GM12878 (cell line): ENCODE measurements around the gene PSG11. TPM values are rescaled to one million over a fixed set of nuclear protein-coding genes. Genes with fewer than 3 reads are reported as not detected.
"Not testable (repeated sequence)": the region's sequence is repeated elsewhere in the genome, so short reads cannot be mapped to it uniquely, and the experiment has no call there.

Experiments
- ATAC-seq: fragments of 200-7000 bp; cut with Tn5 transposase; 3 replicates; pipeline ENCODE4 v1.9.1; 2020; ENCODE audit warnings: mild to moderate bottlenecking, moderate library complexity
- BruUV-seq: library from RNA; stranded (reverse); fragments of 400-500 nt; replicated peaks from 2 replicates; lab custom pipeline; 2021; lab: Mats Ljungman, UMichigan
- CTCF ChIA-PET: fragments of 300-600 bp; sonication (Branson Sonifier 250); formaldehyde crosslinking; extraction: SDS; loops from one replicate; lab custom pipeline; 2021; ENCODE audit warnings: inconsistent platforms; lab: Yijun Ruan, JAX
- POLR2A ChIA-PET: fragments of 350-600 bp; formaldehyde crosslinking; extraction: SDS; loops from one replicate; lab custom pipeline; 2021; ENCODE audit warnings: inconsistent platforms; lab: Charles Lee
- RAD21 ChIA-PET: fragments of 300-600 bp; sonication (Branson Sonifier 250); formaldehyde crosslinking; loops from one replicate; lab custom pipeline; 2023; ENCODE audit warnings: antibody characterized with exemption; ENCODE audit not compliant: unreplicated experiment; lab: Charles Lee
- SMC1A ChIA-PET: fragments of 300-600 bp; sonication (Branson Sonifier 250); formaldehyde crosslinking; loops from one replicate; lab custom pipeline; 2023; ENCODE audit not compliant: unreplicated experiment, uncharacterized antibody; lab: Charles Lee
- DNase-seq: peaks from one replicate; pipeline ENCODE4 v3.0.0-alpha.2; 2011; ENCODE audit warnings: low read depth, low spot score
- FAIRE-seq: peaks from 3 replicates; lab custom pipeline; 2011; peaks lifted over from hg19 to GRCh38; lab: Jason Lieb, UNC
- H2AFZ ChIP-seq: 2 replicates; pipeline ENCODE4 v1.6.0; 2011; ENCODE audit warnings: low read depth, low read length, control low read depth; ENCODE audit not compliant: control insufficient read depth
- H3K27ac ChIP-seq: 2 replicates; pipeline ENCODE4 v1.5.1; 2011; ENCODE audit warnings: control low read depth; ENCODE audit not compliant: control insufficient read depth, insufficient read depth
- H3K27me3 ChIP-seq, 2 experiments: replicated peaks in 1 of 2; 2 replicates each; pipeline versions ENCODE4 v1.6.0 to v1.6.1; 2011; ENCODE audit warnings: low read length in 1 of 2; ENCODE audit not compliant: control insufficient read depth in 2 of 2, insufficient read depth in 2 of 2
- H3K36me3 ChIP-seq, 2 experiments: 2 replicates each; pipeline ENCODE4 v1.5.1; 2011; ENCODE audit warnings: low read length in 1 of 2; ENCODE audit not compliant: control insufficient read depth in 2 of 2, insufficient read depth in 2 of 2
- H3K4me1 ChIP-seq: 2 replicates; pipeline ENCODE4 v1.6.1; 2011; ENCODE audit warnings: mild to moderate bottlenecking, low read length, moderate library complexity, mixed read lengths; ENCODE audit not compliant: control insufficient read depth, insufficient read depth
- H3K4me2 ChIP-seq: 2 replicates; pipeline ENCODE4 v1.6.0; 2011; ENCODE audit warnings: control low read depth; ENCODE audit not compliant: control insufficient read depth, insufficient read depth
- H3K4me3 ChIP-seq: fragments of 200-600 bp; sonication (generic); 2 replicates; pipeline ENCODE4 v1.5.1; 2016
- H3K79me2 ChIP-seq: 2 replicates; pipeline ENCODE4 v1.6.0; 2011; ENCODE audit warnings: low read length; ENCODE audit not compliant: control insufficient read depth, insufficient read depth
- H3K9ac ChIP-seq: 2 replicates; pipeline ENCODE4 v1.8.0; 2011; ENCODE audit warnings: low read length, control low read depth, mixed read lengths; ENCODE audit not compliant: control insufficient read depth, insufficient read depth
- H3K9me3 ChIP-seq: replicated peaks from 3 replicates; pipeline ENCODE4 v1.5.1; 2011; ENCODE audit warnings: mild to moderate bottlenecking, low read length; ENCODE audit not compliant: control insufficient read depth, insufficient read depth
- H4K20me1 ChIP-seq: 2 replicates; pipeline ENCODE4 v1.6.0; 2011; ENCODE audit not compliant: control insufficient read depth, insufficient read depth
- WGBS: methylation state at CpG from one replicate; pipeline ENCODE4 v1.1.6; 2016; ENCODE audit warnings: low lambda C conversion rate; ENCODE audit not compliant: insufficient replicate concordance, insufficient coverage; ENCODE audit errors: missing lambda C conversion rate; 5-methylcytosine and 5-hydroxymethylcytosine counted together
- in situ Hi-C: fragments of 300-500 bp; cut with MboI; formaldehyde crosslinking; loops from 9 replicates; pipeline ENCODE4 v1.14.3; 2018; ENCODE audit warnings: mixed read lengths
- intact Hi-C: fragments of 100-400 bp; cut with micrococcal nuclease; formaldehyde crosslinking; loops from one replicate; pipeline ENCODE4 v1.14.2; 2022; ENCODE audit not compliant: unreplicated experiment
- polyA plus RNA-seq, 11 experiments: library from polyadenylated mRNA; depleted of rRNA in 4 of 11; unstranded in 6 of 11; stranded (reverse) in 5 of 11; fragments of >200 nt; fragmentation: Nextera tagmentation in 4 of 11; fragmentation: Illumina TruSeq in 1 of 11; extraction: Ambion mirVana in 4 of 11; extraction: Trizol in 1 of 11; gene quantifications; 1 replicate in 1 of 11; 2 replicates in 10 of 11; pipeline versions ENCODE4 v1.2.1 to v1.2.3, GENCODE V29; 2011 to 2016; ENCODE audit warnings: inconsistent platforms in 2 of 11, missing spikeins in 2 of 11, low read depth in 1 of 11
- total RNA-seq, 4 experiments: library from RNA; depleted of rRNA in 3 of 4; stranded (reverse); fragments of >200 nt in 3 of 4; fragmentation: Illumina TruSeq in 1 of 4; extraction: Trizol in 1 of 4; gene quantifications; 2 replicates each; pipeline versions ENCODE4 v1.2.1 to v1.2.3, GENCODE V29; 2013 to 2021

Gene PSG11
- total and polyA plus RNA-seq, 10 of the 15 experiments (the other 5 are each of a cell fraction or from before 2014, with no cell fraction given): not detected

- H3K9ac ChIP-seq, RAD21 ChIA-PET, H3K27ac ChIP-seq, H3K27me3 ChIP-seq, FAIRE-seq, H3K9me3 ChIP-seq, H3K4me2 ChIP-seq, CTCF ChIA-PET, H3K36me3 ChIP-seq, BruUV-seq, H3K4me3 ChIP-seq, DNase-seq, intact Hi-C loops, SMC1A ChIA-PET, H3K4me1 ChIP-seq, H4K20me1 ChIP-seq, H3K79me2 ChIP-seq, POLR2A ChIA-PET, in situ Hi-C loops, H2AFZ ChIP-seq, ATAC-seq: not testable (repeated sequence)
- WGBS: 19% methylated on average over 4 of the region's 4 CpGs
These were observed 21.4 kb downstream of the PSG11 start for GRCh38 chr19:43004846-43005245.

GRCh38 chr19:43003634-43004033 is 22.6 kb downstream of the PSG11 start:
- H4K20me1 ChIP-seq, H3K36me3 ChIP-seq, SMC1A ChIA-PET, H3K9ac ChIP-seq, RAD21 ChIA-PET, CTCF ChIA-PET, H3K4me3 ChIP-seq, ATAC-seq, BruUV-seq, H3K4me1 ChIP-seq, H3K27me3 ChIP-seq, H3K9me3 ChIP-seq, H3K79me2 ChIP-seq, FAIRE-seq, DNase-seq, in situ Hi-C loops, H3K4me2 ChIP-seq, intact Hi-C loops, POLR2A ChIA-PET, H3K27ac ChIP-seq, H2AFZ ChIP-seq: not testable (repeated sequence)
- 100% methylated on average over 1 of the region's 1 CpG for WGBS

GRCh38 chr19:43002948-43003347 is 23.3 kb downstream of the PSG11 start:
- intact Hi-C loops, RAD21 ChIA-PET, CTCF ChIA-PET, in situ Hi-C loops, BruUV-seq, H3K9me3 ChIP-seq, H3K4me3 ChIP-seq, H4K20me1 ChIP-seq, ATAC-seq, H3K36me3 ChIP-seq, H2AFZ ChIP-seq, H3K9ac ChIP-seq, H3K27me3 ChIP-seq, H3K79me2 ChIP-seq, POLR2A ChIA-PET, DNase-seq, FAIRE-seq, SMC1A ChIA-PET, H3K4me2 ChIP-seq, H3K4me1 ChIP-seq, H3K27ac ChIP-seq: not testable (repeated sequence)
- WGBS: 0% methylated on average over 2 of the region's 2 CpGs

- H3K4me2 ChIP-seq: not testable (repeated sequence)
These were observed 30.1 kb downstream of the PSG11 start for GRCh38 chr19:42996161-42996560.

More at GRCh38 chr19:42996161-42996560, 30.1 kb downstream of the PSG11 start:
- H3K9me3 ChIP-seq, H3K9ac ChIP-seq, H3K4me1 ChIP-seq, in situ Hi-C loops, RAD21 ChIA-PET, POLR2A ChIA-PET, BruUV-seq, H3K27me3 ChIP-seq, H3K36me3 ChIP-seq, H3K4me3 ChIP-seq, DNase-seq, H4K20me1 ChIP-seq, ATAC-seq, H3K79me2 ChIP-seq, H2AFZ ChIP-seq, CTCF ChIA-PET, FAIRE-seq, SMC1A ChIA-PET, H3K27ac ChIP-seq, intact Hi-C loops: not testable (repeated sequence)
- WGBS: 16% methylated on average over 3 of the region's 3 CpGs
